ENCODE results near the gene ZBTB40. TPM values are rescaled to one million over a fixed set of nuclear protein-coding genes. Genes with fewer than 3 reads are reported as not detected.

Gene ZBTB40
- total and polyA plus RNA-seq, 2 of the 13 experiments (the other 11 are each of a cell fraction or from before 2014, with no cell fraction given), result 8.8 to 16.5 TPM

- intact Hi-C loops (cut with micrococcal nuclease; ENCODE audit: unreplicated experiment) (no loop called here), in situ Hi-C loops (cut with HindIII; ENCODE audit: extremely low pct_ligation_motif_present, low pct_unique_long_range_greater_than_20kb) (no loop called here)
- peaks cover 4 to 24% of the 10 kb centered on the region in 2 experiments; a peak in 4 of 5 replicates for H3K27me3 ChIP-seq (ENCODE audit: control insufficient read depth in 1 of 2, insufficient read depth in 2 of 2, low read length in 2 of 2)
- no peak overlapping the region for H3K4me3 ChIP-seq (replicated peaks in 1 of 3; ENCODE audit: insufficient read depth in 1 of 3, low read depth in 2 of 3, low read length in 3 of 3)
- no peaks in the 10 kb centered on the region for H3K79me2 ChIP-seq (ENCODE audit: insufficient read depth, low read length)
- H2AFZ ChIP-seq (ENCODE audit: low read length), result no peak overlapping the region
- ChIA-PET POLR2A (no interaction called here), CTCF (ENCODE audit: low intra/inter-chr PET ratio, low total read pairs) (no interaction called here)
- no peaks in the 10 kb centered on the region for H3K36me3 ChIP-seq (replicated peaks in 1 of 2; ENCODE audit: control insufficient read depth in 1 of 2, insufficient read depth in 2 of 2, low read length in 2 of 2)
- no peak overlapping the region for H3K9ac ChIP-seq (ENCODE audit: insufficient read depth, low read depth, low read length)
- DNase-seq (ENCODE audit: low spot score) (no peak), ATAC-seq (no peak), FAIRE-seq (no peak)
- H4K20me1 ChIP-seq (ENCODE audit: insufficient read depth, low read length), result no peaks in the 10 kb centered on the region
- TF ChIP-seq IKZF1 (IDR thresholded peaks at IDR 0.05), result no peak
- 0 out of 2 replicates have a peak, but pooled peaks have one; percentile 27 for TF ChIP-seq ZBTB7A (CRISPR knock-in tag; IDR thresholded peaks at IDR 0.05)
- peak; percentile 98 for TF ChIP-seq MNT (IDR thresholded peaks at IDR 0.05)
- TF ChIP-seq TBX3 (IDR thresholded peaks at IDR 0.05; ENCODE audit: borderline replicate concordance), result 0 out of 2 replicates have a peak, but pooled peaks have one; percentile 7
- peak; percentile 60; the same call in 1 of the 2 replicates for TF ChIP-seq DNMT1 (CRISPR knock-in tag; IDR thresholded peaks at IDR 0.05)
- 61% methylated on average over 12 of the region's 12 CpGs for WGBS (ENCODE audit: low lambda C conversion rate)
- peaks cover 19% of the 10 kb centered on the region for H3K9me3 ChIP-seq (ENCODE audit: low read length)
- no peak overlapping the region for H3K27ac ChIP-seq (ENCODE audit: extremely low read length, insufficient read depth, low read length)
- H3K4me1 ChIP-seq (ENCODE audit: insufficient read depth, low read length), result no peaks in the 10 kb centered on the region
- H3K4me2 ChIP-seq (ENCODE audit: low read depth, low read length), result no peak overlapping the region
- no TSS peak for BruUV-seq (replicated peaks)
Observed at GRCh38 chr1:22578732-22579361, 127.2 kb downstream of the ZBTB40 start.

GRCh38 chr1:22579541-22580155 lies 128.0 kb downstream of the ZBTB40 start:
- BruUV-seq (replicated peaks), result no TSS peak
- POLR2A ChIA-PET, result no interaction called here
- Histone ChIP-seq H3K27ac (ENCODE audit: extremely low read length, insufficient read depth, low read length) (no peak overlapping the region), H2AFZ (ENCODE audit: low read length) (no peak overlapping the region), H3K36me3 (replicated peaks in 1 of 2; ENCODE audit: control insufficient read depth in 1 of 2, insufficient read depth in 2 of 2, low read length in 2 of 2) (no peaks in the 10 kb centered on the region), H3K9ac (ENCODE audit: insufficient read depth, low read depth, low read length) (no peak overlapping the region), H3K4me1 (ENCODE audit: insufficient read depth, low read length) (no peaks in the 10 kb centered on the region), H3K4me3 (replicated peaks in 1 of 3; ENCODE audit: insufficient read depth in 1 of 3, low read depth in 2 of 3, low read length in 3 of 3) (no peak overlapping the region), H3K4me2 (ENCODE audit: low read depth, low read length) (no peak overlapping the region), H4K20me1 (ENCODE audit: insufficient read depth, low read length) (no peaks in the 10 kb centered on the region), H3K79me2 (ENCODE audit: insufficient read depth, low read length) (no peaks in the 10 kb centered on the region), H3K27me3 (ENCODE audit: control insufficient read depth in 1 of 2, insufficient read depth in 2 of 2, low read length in 2 of 2) (peaks cover 6 to 26% of the 10 kb centered on the region in 2 experiments; a peak in 4 of 5 replicates), H3K9me3 (ENCODE audit: low read length) (peaks cover 19% of the 10 kb centered on the region)
- intact Hi-C loops (cut with micrococcal nuclease; ENCODE audit: unreplicated experiment), result no loop called here
- DNase-seq (ENCODE audit: low spot score), result no peak
- FAIRE-seq, result no peak
- no peak for ATAC-seq
- CTCF ChIA-PET (ENCODE audit: low intra/inter-chr PET ratio, low total read pairs), result no interaction called here
- in situ Hi-C loops (cut with HindIII; ENCODE audit: extremely low pct_ligation_motif_present, low pct_unique_long_range_greater_than_20kb), result no loop called here
- WGBS (ENCODE audit: low lambda C conversion rate), result 26% methylated on average over 6 of the region's 7 CpGs
- TF ChIP-seq ZNF746 (CRISPR knock-in tag; IDR thresholded peaks at IDR 0.05) (no peak), NFYB (CRISPR knock-in tag; IDR thresholded peaks at IDR 0.05) (no peak), MXD4 (CRISPR knock-in tag; IDR thresholded peaks at IDR 0.05) (no peak), NFAT5 (CRISPR knock-in tag; IDR thresholded peaks at IDR 0.05) (no peak), RBM39 (IDR thresholded peaks at IDR 0.05; ENCODE audit: low read depth, low read length, poor library complexity, severe bottlenecking) (no peak), ZNF17 (CRISPR knock-in tag; IDR thresholded peaks at IDR 0.05) (no peak), ZNF292 (CRISPR knock-in tag; IDR thresholded peaks at IDR 0.05; ENCODE audit: borderline replicate concordance, low read depth) (no peak)

Measured in HepG2 (cell line).